Trophoblast cell (in vitro differentiated cells and primary cell): ENCODE results near the gene PDAP1.

Experiments used
- DNase-seq, 2 donors: peaks; one replicate each; pipeline ENCODE4 v3.0.0-alpha.2; 2016
- H2AFZ ChIP-seq: 2 replicates; pipeline ENCODE4 v1.6.1; 2013; ENCODE audit warnings: low read length, moderate library complexity, mild to moderate bottlenecking; ENCODE audit not compliant: insufficient read depth, poor library complexity
- H2AK5ac ChIP-seq: 2 replicates; pipeline ENCODE4 v1.6.1; 2013; ENCODE audit warnings: mild to moderate bottlenecking, low read length
- H2BK120ac ChIP-seq: 2 replicates; pipeline ENCODE4 v1.6.1; 2013; ENCODE audit warnings: low read length, mild to moderate bottlenecking, moderate library complexity; ENCODE audit not compliant: insufficient read depth, poor library complexity
- H2BK12ac ChIP-seq: 2 replicates; pipeline ENCODE4 v1.6.1; 2013; ENCODE audit warnings: mild to moderate bottlenecking, low read length, moderate library complexity
- H2BK5ac ChIP-seq: 2 replicates; pipeline ENCODE4 v1.6.1; 2013; ENCODE audit warnings: low read length, low read depth, moderate library complexity, mild to moderate bottlenecking; ENCODE audit not compliant: poor library complexity
- H3K14ac ChIP-seq: 2 replicates; pipeline ENCODE4 v1.6.1; 2013; ENCODE audit warnings: mild to moderate bottlenecking, low read length
- H3K18ac ChIP-seq: 2 replicates; pipeline ENCODE4 v1.6.1; 2013; ENCODE audit warnings: mild to moderate bottlenecking, low read length
- H3K23ac ChIP-seq: 2 replicates; pipeline ENCODE4 v1.6.1; 2013; ENCODE audit warnings: low read length
- H3K27ac ChIP-seq: 2 replicates; pipeline ENCODE4 v1.5.1; 2013; ENCODE audit warnings: low read depth, mild to moderate bottlenecking, inconsistent platforms, low read length, moderate library complexity
- H3K27me3 ChIP-seq: 2 replicates; pipeline ENCODE4 v1.6.1; 2013; ENCODE audit warnings: inconsistent platforms, mild to moderate bottlenecking, low read length, moderate library complexity; ENCODE audit not compliant: insufficient read depth
- H3K36me3 ChIP-seq, 2 experiments: 1 replicate in 1 of 2; 2 replicates in 1 of 2; pipeline ENCODE4 v1.6.1; 2013; ENCODE audit warnings: low read length in 2 of 2, mild to moderate bottlenecking in 2 of 2, moderate library complexity in 1 of 2; ENCODE audit not compliant: insufficient read depth in 2 of 2, control insufficient read depth in 1 of 2
- H3K4ac ChIP-seq: 2 replicates; pipeline ENCODE4 v1.6.1; 2013; ENCODE audit warnings: low read depth, mild to moderate bottlenecking, low read length, moderate library complexity
- H3K4me1 ChIP-seq, 2 experiments: 1 replicate in 1 of 2; 2 replicates in 1 of 2; pipeline ENCODE4 v1.6.1; 2013; ENCODE audit warnings: low read length in 2 of 2, mild to moderate bottlenecking in 2 of 2, moderate library complexity in 1 of 2; ENCODE audit not compliant: insufficient read depth in 2 of 2, control insufficient read depth in 1 of 2
- H3K4me2 ChIP-seq: 2 replicates; pipeline ENCODE4 v1.6.1; 2013; ENCODE audit warnings: inconsistent platforms, mild to moderate bottlenecking, low read length, moderate library complexity
- H3K4me3 ChIP-seq: 2 replicates; pipeline ENCODE4 v1.5.1; 2013; ENCODE audit warnings: mild to moderate bottlenecking, low read depth, low read length, inconsistent platforms
- H3K79me1 ChIP-seq: one replicate; pipeline ENCODE4 v1.6.1; 2013; ENCODE audit warnings: low read length
- H3K79me2 ChIP-seq: 2 replicates; pipeline ENCODE4 v1.6.1; 2013; ENCODE audit warnings: low read length, mild to moderate bottlenecking; ENCODE audit not compliant: control insufficient read depth, insufficient read depth, poor library complexity
- H3K9ac ChIP-seq: 2 replicates; pipeline ENCODE4 v1.6.1; 2013; ENCODE audit warnings: mild to moderate bottlenecking, low read length
- H3K9me3 ChIP-seq: 2 replicates; pipeline ENCODE4 v1.6.1; 2013; ENCODE audit warnings: low read depth, mild to moderate bottlenecking, control low read depth, inconsistent platforms, low read length; ENCODE audit not compliant: insufficient read depth
- H4K12ac ChIP-seq: 2 replicates; pipeline ENCODE4 v1.6.1; 2013; ENCODE audit warnings: low read depth, mild to moderate bottlenecking, low read length, moderate library complexity
- H4K8ac ChIP-seq: 2 replicates; pipeline ENCODE4 v1.6.1; 2013; ENCODE audit warnings: low read depth, mild to moderate bottlenecking, low read length, moderate library complexity
- H4K91ac ChIP-seq: one replicate; pipeline ENCODE4 v1.6.1; 2013; ENCODE audit warnings: low read depth, mild to moderate bottlenecking, low read length, moderate library complexity
- WGBS: extraction: QIAGEN DNeasy Blood & Tissue Kit; methylation state at CpG from one replicate; pipeline ENCODE4 v1.1.7; 2013; ENCODE audit warnings: missing lambda C conversion rate; ENCODE audit not compliant: insufficient read length, insufficient coverage; ENCODE audit errors: extremely low coverage; 5-methylcytosine and 5-hydroxymethylcytosine counted together

Gene PDAP1

GRCh38 chr7:99409806-99410205 is 1.4 kb upstream of the PDAP1 start:
- no peak overlapping the region for H3K14ac ChIP-seq
- no peak overlapping the region for H2BK5ac ChIP-seq
- no peaks in the 10 kb centered on the region for H3K9me3 ChIP-seq
- no peak overlapping the region for H3K27ac ChIP-seq
- no peak overlapping the region for H4K91ac ChIP-seq
- no peak overlapping the region for H4K8ac ChIP-seq
- H3K23ac ChIP-seq = no peak overlapping the region
- no peak overlapping the region for H2BK120ac ChIP-seq
- peaks cover 14% of the 10 kb centered on the region for H3K79me1 ChIP-seq
- no peak overlapping the region for H4K12ac ChIP-seq
- H2AK5ac ChIP-seq = no peak overlapping the region
- peaks cover 2 to 7% of the 10 kb centered on the region in 2 experiments for H3K4me1 ChIP-seq
- peaks cover 19% of the 10 kb centered on the region for H3K79me2 ChIP-seq
- H3K18ac ChIP-seq = no peak overlapping the region
- no CpG with 5 or more reads among the region's 3 CpGs for WGBS
- H3K4me3 ChIP-seq = no peak overlapping the region
- H2AFZ ChIP-seq = no peak overlapping the region
- no peak overlapping the region for H3K9ac ChIP-seq
- H3K27me3 ChIP-seq = peaks cover 2% of the 10 kb centered on the region
- peak overlapping the region; percentile 89 for H3K4ac ChIP-seq
- DNase-seq = no peak
- H3K4me2 ChIP-seq = peak overlapping the region; percentile 79
- no peak overlapping the region for H2BK12ac ChIP-seq
- peaks cover 26 to 37% of the 10 kb centered on the region in 2 experiments for H3K36me3 ChIP-seq

GRCh38 chr7:99409192-99409572 is 785 bp upstream of the PDAP1 start:
- H2AK5ac ChIP-seq = peak overlapping the region; percentile 41
- peak overlapping the region; percentile 93 for H3K9ac ChIP-seq
- peaks cover 14% of the 10 kb centered on the region for H3K79me1 ChIP-seq
- H3K23ac ChIP-seq = no peak overlapping the region
- H3K27ac ChIP-seq = peak overlapping the region; percentile 72
- peaks cover 19% of the 10 kb centered on the region for H3K79me2 ChIP-seq
- peak overlapping the region; percentile 82 for H2BK120ac ChIP-seq
- peak overlapping the region; percentile 90 for H3K14ac ChIP-seq
- peak overlapping the region; percentile 79 for H3K4me2 ChIP-seq
- H2BK12ac ChIP-seq = no peak overlapping the region
- peak overlapping the region; percentile 84 for H4K8ac ChIP-seq
- H4K91ac ChIP-seq = peak overlapping the region; percentile 85
- H3K27me3 ChIP-seq = peaks cover 2% of the 10 kb centered on the region
- peak in 1 of 2 donors; percentile 19 for DNase-seq
- peak overlapping the region; percentile 50 for H2AFZ ChIP-seq
- H3K4me1 ChIP-seq = peaks cover 2 to 7% of the 10 kb centered on the region in 2 experiments
- H3K18ac ChIP-seq = peak overlapping the region; percentile 71
- peak overlapping the region; percentile 96 for H3K4me3 ChIP-seq
- no peaks in the 10 kb centered on the region for H3K9me3 ChIP-seq
- H4K12ac ChIP-seq = peak overlapping the region; percentile 87
- H2BK5ac ChIP-seq = peak overlapping the region; percentile 65
- H3K4ac ChIP-seq = peak overlapping the region; percentile 81
- WGBS = no CpG with 5 or more reads among the region's 18 CpGs
- H3K36me3 ChIP-seq = peaks cover 28 to 39% of the 10 kb centered on the region in 2 experiments

GRCh38 chr7:99407872-99408378 is 472 bp downstream of the PDAP1 start:
- Histone ChIP-seq H3K79me2 (peaks cover 19% of the 10 kb centered on the region), H2AK5ac (peak overlapping the region; percentile 99), H2BK5ac (peak overlapping the region; percentile 91), H3K9me3 (no peaks in the 10 kb centered on the region), H3K4ac (peak overlapping the region; percentile 99), H3K18ac (peak overlapping the region; percentile 98), H3K4me3 (peak overlapping the region; percentile 97), H2AFZ (peak overlapping the region; percentile 81), H3K4me1 (peaks cover 2 to 7% of the 10 kb centered on the region in 2 experiments), H3K36me3 (peaks cover 31 to 41% of the 10 kb centered on the region in 2 experiments), H3K79me1 (peaks cover 14% of the 10 kb centered on the region), H3K27ac (peak overlapping the region; percentile 96), H4K91ac (peak overlapping the region; percentile 88), H3K14ac (peak overlapping the region; percentile 99), H3K9ac (peak overlapping the region; percentile 97), H3K4me2 (peak overlapping the region; percentile 79), H2BK12ac (peak overlapping the region; percentile 41), H4K12ac (peak overlapping the region; percentile 98), H4K8ac (peak overlapping the region; percentile 99), H3K27me3 (peaks cover 2% of the 10 kb centered on the region), H2BK120ac (peak overlapping the region; percentile 95), H3K23ac (no peak overlapping the region)
- DNase-seq = peak; percentile 44 to 72
- no CpG with 5 or more reads among the region's 28 CpGs for WGBS

GRCh38 chr7:99406557-99406956 is 1.8 kb downstream of the PDAP1 start:
- Histone ChIP-seq H2BK120ac (no peak overlapping the region), H2AFZ (no peak overlapping the region), H3K4ac (peak overlapping the region; percentile 16), H4K12ac (no peak overlapping the region), H3K23ac (no peak overlapping the region), H3K4me1 (peaks cover 2 to 7% of the 10 kb centered on the region in 2 experiments), H3K18ac (no peak overlapping the region), H2AK5ac (no peak overlapping the region), H3K27me3 (peaks cover 2% of the 10 kb centered on the region), H3K9ac (no peak overlapping the region), H4K91ac (no peak overlapping the region), H3K79me2 (peaks cover 19% of the 10 kb centered on the region), H3K4me3 (no peak overlapping the region), H3K9me3 (no peaks in the 10 kb centered on the region), H3K79me1 (peaks cover 14% of the 10 kb centered on the region), H3K36me3 (peaks cover 35 to 42% of the 10 kb centered on the region in 2 experiments), H4K8ac (no peak overlapping the region), H3K4me2 (no peak overlapping the region), H3K14ac (no peak overlapping the region), H3K27ac (no peak overlapping the region), H2BK12ac (no peak overlapping the region), H2BK5ac (no peak overlapping the region)
- no CpG with 5 or more reads among the region's 1 CpG for WGBS
- no peak for DNase-seq
